ENCODE results near the gene NINJ2. TPM values are rescaled to one million over a fixed set of nuclear protein-coding genes. Genes with fewer than 3 reads are reported as not detected.

The NINJ2 gene
- total and polyA plus RNA-seq, 9 donors = 0.48 to 3.4 (median 1.4) TPM; not detected in 2

GRCh38 chr12:662566-663292, 516 bp downstream of the NINJ2 start:
- intact Hi-C loops (cut with DNase I) = no loop called here
- Histone ChIP-seq H3K9me3 (no peaks in the 10 kb centered on the region), H3K4me1 (ENCODE audit: insufficient read depth) (peaks cover 9% of the 10 kb centered on the region), H3K27ac (no peak overlapping the region), H3K4me3 (peak overlapping the region; percentile 6), H3K27me3 (no peaks in the 10 kb centered on the region), H3K36me3 (no peaks in the 10 kb centered on the region)
- DNase-seq = no peak
- TF ChIP-seq EP300 (IDR thresholded peaks at IDR 0.05) = no peak
- TF ChIP-seq POLR2A (IDR thresholded peaks at IDR 0.05) = no peak
- no peak for TF ChIP-seq CTCF (IDR thresholded peaks at IDR 0.05)
- WGBS, 3 donors = 1 to 3% (median 2%) methylated on average over 8 of the region's 8 CpGs

GRCh38 chr12:661720-662486, 1.3 kb downstream of the NINJ2 start:
- Histone ChIP-seq H3K27me3 (no peaks in the 10 kb centered on the region), H3K36me3 (no peaks in the 10 kb centered on the region), H3K4me3 (no peak overlapping the region), H3K9me3 (no peaks in the 10 kb centered on the region), H3K4me1 (ENCODE audit: insufficient read depth) (peaks cover 9% of the 10 kb centered on the region), H3K27ac (no peak overlapping the region)
- DNase-seq = peak in 3 of 5 donors; percentile 24 to 59 (median 29)
- 26 to 31% (median 30%) methylated on average over 11 of the region's 11 CpGs for WGBS, 3 donors
- no peak for TF ChIP-seq CTCF (IDR thresholded peaks at IDR 0.05)
- no peak for TF ChIP-seq POLR2A (IDR thresholded peaks at IDR 0.05)
- TF ChIP-seq EP300 (IDR thresholded peaks at IDR 0.05) = no peak
- intact Hi-C loops (cut with DNase I) = no loop called here

GRCh38 chr12:659090-659683, 4.1 kb downstream of the NINJ2 start:
- Histone ChIP-seq H3K27me3 (no peaks in the 10 kb centered on the region), H3K36me3 (no peaks in the 10 kb centered on the region), H3K4me1 (ENCODE audit: insufficient read depth) (peaks cover 8% of the 10 kb centered on the region), H3K4me3 (no peak overlapping the region), H3K9me3 (no peaks in the 10 kb centered on the region), H3K27ac (no peak overlapping the region)
- DNase-seq = no peak
- TF ChIP-seq POLR2A (IDR thresholded peaks at IDR 0.05) (no peak), EP300 (IDR thresholded peaks at IDR 0.05) (no peak), CTCF (IDR thresholded peaks at IDR 0.05) (no peak)
- intact Hi-C loops (cut with DNase I) = no loop called here
- WGBS, 3 donors = 70 to 94% (median 89%) methylated on average over 5 of the region's 5 CpGs

GRCh38 chr12:650983-651382, 12.3 kb downstream of the NINJ2 start:
- intact Hi-C loops (cut with DNase I) = no loop called here
- Histone ChIP-seq H3K27ac (no peak overlapping the region), H3K27me3 (no peaks in the 10 kb centered on the region), H3K9me3 (no peaks in the 10 kb centered on the region), H3K4me3 (no peak overlapping the region), H3K36me3 (no peaks in the 10 kb centered on the region), H3K4me1 (ENCODE audit: insufficient read depth) (peaks cover 11% of the 10 kb centered on the region)
- 79 to 83% (median 82%) methylated on average over 3 of the region's 3 CpGs for WGBS, 3 donors
- DNase-seq = no peak
- no peak for TF ChIP-seq POLR2A (IDR thresholded peaks at IDR 0.05)
- no peak for TF ChIP-seq EP300 (IDR thresholded peaks at IDR 0.05)
- TF ChIP-seq CTCF (IDR thresholded peaks at IDR 0.05) = no peak

Measured in ovary (tissue), 9 donors.